NCI-H510A (cell line): ENCODE data around the gene PPFIA4.
"Not testable (repeated sequence)": the region's sequence is repeated elsewhere in the genome, so short reads cannot be mapped to it uniquely, and the experiment has no call there.

Source experiments
- DNase-seq: peaks from one replicate; lab custom pipeline; 2025; lab: John Stamatoyannopoulos, UW

Gene PPFIA4

DNA sequence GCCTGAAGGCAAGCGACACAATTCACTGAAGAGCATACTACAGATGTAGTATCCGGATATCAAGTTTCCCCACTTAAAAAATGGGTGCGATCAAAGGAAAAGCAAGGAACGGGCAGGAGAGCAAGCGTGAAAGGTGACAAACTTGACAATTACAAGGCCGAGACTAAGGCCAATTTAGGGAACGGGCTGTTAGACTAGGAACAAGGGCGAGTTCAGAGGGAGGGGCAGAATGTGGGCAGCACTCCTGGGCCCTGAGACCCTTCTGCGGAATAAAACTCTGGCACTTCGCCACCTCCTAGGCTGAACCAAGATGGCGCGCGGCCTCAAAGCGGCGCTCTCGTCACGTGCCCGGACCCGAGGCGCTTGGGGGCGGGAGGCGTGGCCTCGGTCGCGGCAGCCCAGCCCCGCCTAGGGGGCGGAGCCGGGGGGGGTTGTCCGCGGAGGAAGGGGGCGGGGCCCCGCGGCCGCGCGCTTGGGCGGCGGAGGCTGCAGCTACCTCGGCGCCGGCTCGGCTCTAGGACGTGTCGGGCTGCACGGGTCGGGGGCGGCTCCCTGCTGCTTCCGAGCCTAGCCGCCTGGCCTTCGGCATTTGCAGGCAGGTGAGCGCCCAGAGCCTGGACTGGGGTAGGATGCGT is at the start of gene PPFIA4:
TSS of gene PPFIA4 (plus strand) at position 461 of the 635 bp plus-strand sequence. CDS start 12,518 bp downstream, outside the sequence.
- peak; percentile 80 for DNase-seq

- no peak for DNase-seq
Measured at GRCh38 chr1:202976633-202977032, 49.7 kb upstream of the PPFIA4 start.

DNA sequence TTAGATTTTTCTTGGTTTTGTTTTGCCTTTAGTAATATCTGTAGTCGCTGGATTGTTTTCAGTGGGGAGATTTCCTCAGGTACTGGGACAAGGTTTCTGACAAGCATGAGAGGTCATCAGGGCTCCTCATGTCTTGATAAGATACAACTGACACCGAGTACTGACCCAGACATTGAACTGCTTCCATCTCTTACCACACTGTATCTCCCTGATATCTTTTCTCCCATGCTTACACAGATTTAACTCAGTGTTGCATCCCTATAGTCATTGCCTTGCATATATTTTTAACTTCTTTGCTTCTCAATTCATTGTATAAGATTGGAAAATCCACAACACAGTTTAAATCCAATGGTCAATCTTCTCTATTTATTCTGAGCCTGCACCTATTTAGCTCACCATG is 46.8 kb upstream of the PPFIA4 start:
- DNase-seq = no peak

- DNase-seq = no peak
Measured at GRCh38 chr1:202981939-202982338, 44.4 kb upstream of the PPFIA4 start.

DNA sequence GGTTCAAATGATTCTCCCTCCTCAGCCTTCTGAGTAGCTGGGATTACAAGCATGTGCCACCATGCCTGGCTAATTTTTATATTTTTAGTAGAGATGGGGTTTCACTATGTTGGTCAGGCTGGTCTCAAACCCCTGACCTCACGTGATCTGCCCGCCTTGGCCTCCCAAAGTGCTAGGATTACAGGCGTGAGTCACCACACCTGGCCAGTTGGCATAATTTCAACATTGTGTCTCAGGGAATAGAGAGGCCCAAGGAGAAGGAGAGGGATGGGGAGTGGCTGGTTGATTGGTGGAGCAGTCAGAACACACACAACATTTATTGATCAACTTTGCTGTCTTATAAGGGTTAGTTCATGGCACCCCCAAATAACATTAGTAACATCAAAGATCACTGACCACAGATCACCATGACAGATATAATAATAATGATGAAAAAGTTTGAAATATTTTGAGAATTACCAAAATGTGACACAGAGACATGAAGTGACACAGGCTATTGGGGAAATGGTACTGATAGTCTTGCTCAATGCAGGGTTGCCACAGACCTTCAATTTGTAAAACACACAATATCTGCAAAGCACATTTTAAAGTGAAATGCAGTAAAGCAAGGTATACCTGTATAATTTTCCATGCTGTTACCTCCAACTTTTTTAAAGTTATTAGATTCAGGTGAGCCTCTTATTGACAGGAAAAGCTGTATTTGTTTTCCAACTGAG is 43.4 kb upstream of the PPFIA4 start:
- no peak for DNase-seq

- DNase-seq = not testable (repeated sequence)
Measured at GRCh38 chr1:202986120-202986519, 40.2 kb upstream of the PPFIA4 start.

GRCh38 chr1:202987255-202987654 is 39.0 kb upstream of the PPFIA4 start:
- DNase-seq = no peak

- DNase-seq = no peak
Measured at GRCh38 chr1:202987922-202988583, 38.2 kb upstream of the PPFIA4 start.

GRCh38 chr1:202989879-202990278 is 36.4 kb upstream of the PPFIA4 start:
- no peak for DNase-seq

GRCh38 chr1:202991112-202991511 is 35.2 kb upstream of the PPFIA4 start:
- DNase-seq = no peak

- no peak for DNase-seq
Measured at GRCh38 chr1:202994756-202995155, 31.5 kb upstream of the PPFIA4 start.

- DNase-seq = no peak
Measured at GRCh38 chr1:202998836-202999750, 27.2 kb upstream of the PPFIA4 start.

DNA sequence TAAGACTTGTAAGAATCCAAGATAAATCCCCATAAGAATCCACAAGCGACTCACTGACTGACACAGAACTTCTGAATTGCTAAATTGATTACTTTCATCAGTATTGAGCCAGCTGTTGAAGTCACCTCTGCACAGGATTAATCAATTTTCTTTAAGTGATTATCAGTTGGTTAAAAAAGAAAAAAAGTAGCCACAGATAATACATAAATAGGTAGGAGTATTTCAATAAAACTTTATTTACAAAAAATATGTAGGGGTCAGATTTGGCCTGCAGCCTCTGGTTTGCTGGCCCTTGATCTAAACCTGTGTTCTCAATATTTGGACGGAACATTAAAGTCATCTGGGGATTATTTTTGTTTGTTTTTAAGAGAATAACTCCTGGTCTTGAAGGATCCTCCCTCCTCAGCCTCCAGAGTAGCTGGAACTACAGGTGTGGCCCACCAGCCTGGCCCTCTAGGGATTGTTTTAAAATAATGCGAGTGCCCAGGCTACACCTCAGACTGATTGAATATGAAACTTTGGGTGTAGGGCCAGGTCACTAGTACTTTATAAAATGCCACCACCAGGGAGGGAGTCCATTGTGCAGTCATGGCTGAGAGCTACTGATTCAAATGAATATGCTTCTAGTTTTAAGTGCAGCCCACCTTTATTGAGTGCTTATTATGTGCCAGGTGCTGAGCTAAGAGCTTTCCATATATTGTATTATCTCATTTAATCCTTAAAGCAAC is 25.9 kb upstream of the PPFIA4 start:
- DNase-seq = no peak

DNA sequence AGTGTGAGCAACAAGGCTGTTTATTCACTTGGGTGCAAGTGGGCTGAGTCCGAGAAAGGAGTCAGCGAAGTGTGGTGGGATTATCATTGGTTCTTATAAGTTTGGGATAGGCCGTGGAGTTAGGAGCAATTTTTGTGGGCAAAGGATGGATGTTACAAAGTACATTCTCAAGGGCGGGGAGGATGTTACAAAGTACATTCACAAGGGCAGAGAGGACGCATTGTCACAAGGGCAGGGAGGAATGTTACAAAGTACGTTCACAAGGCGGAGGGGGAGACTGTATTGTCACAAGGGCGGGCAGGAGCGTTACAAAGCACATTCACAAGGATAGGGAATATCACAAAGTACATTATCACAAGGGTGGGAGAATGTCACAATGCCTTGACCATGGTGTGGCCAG is 24.3 kb upstream of the PPFIA4 start:
- no peak for DNase-seq

DNA sequence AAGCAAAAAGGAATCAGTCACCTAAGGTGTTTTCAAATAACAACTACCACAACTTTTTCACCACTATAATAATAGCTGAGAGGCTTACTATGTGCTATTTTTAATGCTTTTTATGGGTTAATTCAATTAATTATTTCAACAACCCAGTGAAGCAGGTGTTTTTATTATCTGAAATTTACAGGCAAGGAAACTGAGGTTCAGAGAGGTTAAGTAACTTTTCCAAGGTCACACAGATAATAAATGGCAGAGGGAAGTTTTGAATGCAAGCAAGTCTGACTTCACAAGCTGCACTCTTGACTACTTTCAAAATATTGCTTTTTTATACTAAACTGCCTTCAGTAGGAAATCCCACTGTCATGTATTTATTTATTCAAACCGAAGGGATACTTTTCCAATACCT is 23.3 kb upstream of the PPFIA4 start:
- DNase-seq = no peak

DNA sequence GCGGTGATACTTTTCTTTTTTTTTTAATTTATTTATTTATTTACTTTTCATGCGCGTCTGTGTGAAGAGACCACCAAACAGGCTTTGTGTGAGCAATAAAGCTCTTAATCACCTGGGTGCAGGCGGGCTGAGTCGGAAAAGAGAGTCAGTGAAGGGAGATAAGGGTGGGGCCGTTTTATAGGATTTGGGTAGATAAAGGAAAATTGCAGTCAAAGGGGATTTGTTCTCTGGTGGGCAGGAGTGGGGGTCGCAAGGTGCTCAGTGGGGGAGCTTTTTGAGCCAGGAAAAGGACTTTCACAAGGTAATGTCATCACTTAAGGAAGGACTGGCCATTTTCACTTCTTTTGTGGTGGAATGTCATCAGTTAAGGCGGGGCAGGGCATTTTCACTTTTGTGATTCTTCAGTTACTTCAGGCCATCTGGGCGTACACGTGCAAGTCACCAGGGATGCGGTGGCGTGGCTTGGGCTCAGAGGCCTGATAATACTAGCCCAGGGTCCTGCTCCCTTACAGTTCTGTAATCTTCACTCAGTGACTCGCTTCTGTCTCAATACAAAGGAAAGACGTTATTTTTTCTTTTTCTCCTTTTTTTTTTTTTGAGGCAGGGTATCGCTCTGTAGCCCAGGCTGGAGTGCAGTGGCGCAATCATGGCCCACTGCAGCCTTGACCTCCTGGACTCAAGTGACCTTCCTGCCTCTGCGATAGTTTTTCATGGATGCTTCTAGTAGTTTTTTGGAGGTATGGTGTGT is 20.7 kb upstream of the PPFIA4 start:
- DNase-seq = not testable (repeated sequence)

DNA sequence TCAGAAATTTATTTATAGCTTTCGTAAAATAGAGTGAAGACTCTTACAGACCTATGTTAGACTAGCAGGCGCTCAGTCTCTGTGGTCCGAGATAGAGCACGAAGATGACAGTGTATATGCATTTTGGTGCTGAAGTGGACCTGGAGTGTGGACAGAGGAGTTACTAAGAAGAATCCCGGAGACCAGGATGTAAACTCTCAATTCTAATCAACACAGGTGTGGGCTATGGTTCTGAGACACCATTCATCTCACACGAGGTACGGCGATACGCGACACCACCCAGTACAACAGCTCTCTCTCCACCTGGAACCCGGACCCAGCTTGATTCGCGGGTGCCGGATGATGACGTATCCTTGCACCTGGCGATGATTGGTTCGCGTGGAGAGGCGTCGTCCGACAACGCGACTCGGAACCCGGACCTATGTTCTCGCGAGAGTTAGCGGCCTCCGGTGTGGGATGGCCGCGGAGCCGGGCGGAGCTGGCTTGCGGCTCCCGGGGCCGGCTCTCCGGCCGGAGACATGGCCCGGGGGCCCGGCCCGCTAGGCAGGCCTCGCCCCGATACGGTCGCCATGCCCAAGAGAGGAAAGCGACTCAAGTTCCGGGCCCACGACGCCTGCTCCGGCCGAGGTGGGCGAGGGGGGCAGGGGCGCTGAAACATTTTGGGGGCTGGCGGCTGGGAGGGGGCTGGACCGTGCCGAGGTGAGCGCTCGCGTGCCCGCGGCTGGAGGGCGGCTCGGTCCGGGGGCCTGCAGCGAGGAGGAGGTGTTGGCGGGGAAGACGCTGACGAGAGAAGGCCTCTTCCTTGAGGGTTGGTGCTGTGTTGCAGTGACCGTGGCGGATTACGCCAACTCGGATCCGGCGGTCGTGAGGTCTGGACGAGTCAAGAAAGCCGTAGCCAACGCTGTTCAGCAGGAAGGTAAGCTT is 19.1 kb upstream of the PPFIA4 start, which contains the start of gene TMEM183A:
TSS of gene TMEM183A (plus strand) at position 427 of the 924 bp plus-strand sequence. CDS start at position 519, 92 bp downstream.
- peak; percentile 96 for DNase-seq

DNA sequence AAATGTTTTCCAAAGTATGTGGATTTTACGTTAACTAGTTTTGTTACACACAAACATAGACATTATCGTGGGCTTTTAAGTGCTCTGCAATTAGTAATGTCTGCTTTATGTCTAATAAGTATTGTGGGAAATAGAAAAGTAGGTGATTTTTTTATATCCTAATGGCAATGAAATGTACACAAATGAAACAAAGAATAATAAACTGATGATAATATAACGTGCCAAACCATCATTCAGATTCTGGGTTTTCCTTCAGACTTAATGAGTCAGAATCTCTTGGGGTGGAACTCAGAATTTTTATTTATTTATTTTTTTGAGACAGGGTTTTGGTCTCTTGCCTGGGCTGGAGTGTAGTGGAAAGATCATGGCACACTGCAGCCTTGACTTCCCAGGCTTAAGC is 17.1 kb upstream of the PPFIA4 start:
- DNase-seq = no peak

DNA sequence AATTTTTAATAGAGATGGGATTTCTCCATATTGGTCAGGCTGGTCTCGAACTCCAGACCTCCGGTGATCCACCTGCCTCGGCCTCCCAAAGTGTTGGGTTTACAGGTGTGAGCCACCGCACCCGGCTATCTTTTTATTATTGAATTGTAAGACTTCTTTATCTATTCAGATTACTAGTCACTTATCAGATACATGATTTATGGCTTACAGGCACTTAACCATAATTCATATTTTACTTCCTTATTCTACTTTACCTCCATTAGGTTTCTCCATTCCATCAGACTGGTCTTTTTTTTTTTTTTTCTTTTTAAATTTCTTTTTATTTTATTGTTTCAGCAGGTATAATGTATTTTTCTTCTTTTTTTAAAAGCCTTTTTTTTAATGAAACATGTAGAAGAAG is 14.7 kb upstream of the PPFIA4 start:
- DNase-seq = no peak
